Putamen (tissue), 1 donor: ENCODE results near the gene DNAH11.
"Not testable (repeated sequence)": the region's sequence is repeated elsewhere in the genome, so short reads cannot be mapped to it uniquely, and the experiment has no call there.

Source experiments
- DNase-seq: peaks from one replicate; pipeline ENCODE4 v3.0.0-alpha.2; 2016; ENCODE audit warnings: low spot score

The DNAH11 gene

GRCh38 chr7:21777921-21778320 lies 235.1 kb downstream of the DNAH11 start:
- DNase-seq = no peak

- DNase-seq = no peak
Measured at GRCh38 chr7:21778953-21779352, 236.1 kb downstream of the DNAH11 start.

- DNase-seq = no peak
Measured at GRCh38 chr7:21782996-21783395, 240.2 kb downstream of the DNAH11 start.

- DNase-seq = no peak
Measured at GRCh38 chr7:21784989-21785388, 242.2 kb downstream of the DNAH11 start.

- no peak for DNase-seq
Measured at GRCh38 chr7:21805791-21806190, 263.0 kb downstream of the DNAH11 start.

GRCh38 chr7:21806388-21806787 lies 263.5 kb downstream of the DNAH11 start:
- DNase-seq = no peak

GRCh38 chr7:21819048-21819447 lies 276.2 kb downstream of the DNAH11 start:
- DNase-seq = peak; percentile 11

GRCh38 chr7:21828841-21829240 lies 286.0 kb downstream of the DNAH11 start:
- DNase-seq = no peak

GRCh38 chr7:21829731-21830130 lies 286.9 kb downstream of the DNAH11 start:
- no peak for DNase-seq

- no peak for DNase-seq
Measured at GRCh38 chr7:21844742-21845141, 301.9 kb downstream of the DNAH11 start.

- DNase-seq = no peak
Measured at GRCh38 chr7:21850531-21851285, 307.9 kb downstream of the DNAH11 start.

GRCh38 chr7:21851559-21851967 lies 308.7 kb downstream of the DNAH11 start:
- no peak for DNase-seq

GRCh38 chr7:21865631-21866204 lies 322.9 kb downstream of the DNAH11 start:
- DNase-seq = not testable (repeated sequence)

GRCh38 chr7:21866731-21867130 lies 323.9 kb downstream of the DNAH11 start:
- no peak for DNase-seq

- DNase-seq = peak; percentile 2
Measured at GRCh38 chr7:21867226-21867625, 324.4 kb downstream of the DNAH11 start.

GRCh38 chr7:21867816-21868575 lies 325.2 kb downstream of the DNAH11 start:
- DNase-seq = no peak

- no peak for DNase-seq
Measured at GRCh38 chr7:21868576-21868850, 325.7 kb downstream of the DNAH11 start.

- no peak for DNase-seq
Measured at GRCh38 chr7:21869785-21870402, 327.1 kb downstream of the DNAH11 start.

- no peak for DNase-seq
Measured at GRCh38 chr7:21883069-21883468, 340.2 kb downstream of the DNAH11 start.

GRCh38 chr7:21883501-21883900 lies 340.7 kb downstream of the DNAH11 start:
- DNase-seq = not testable (repeated sequence)

GRCh38 chr7:21884496-21884895 lies 341.7 kb downstream of the DNAH11 start:
- DNase-seq = no peak

GRCh38 chr7:21886396-21886795 lies 343.6 kb downstream of the DNAH11 start:
- no peak for DNase-seq

GRCh38 chr7:21887353-21887752 lies 344.5 kb downstream of the DNAH11 start:
- no peak for DNase-seq
